ENCODE results near the gene SUGP2. TPM values are rescaled to one million over a fixed set of nuclear protein-coding genes. Genes with fewer than 3 reads are reported as not detected.

The SUGP2 gene
- polyA plus RNA-seq, 3 donors = 14.3 to 35.2 (median 31.7) TPM

DNA sequence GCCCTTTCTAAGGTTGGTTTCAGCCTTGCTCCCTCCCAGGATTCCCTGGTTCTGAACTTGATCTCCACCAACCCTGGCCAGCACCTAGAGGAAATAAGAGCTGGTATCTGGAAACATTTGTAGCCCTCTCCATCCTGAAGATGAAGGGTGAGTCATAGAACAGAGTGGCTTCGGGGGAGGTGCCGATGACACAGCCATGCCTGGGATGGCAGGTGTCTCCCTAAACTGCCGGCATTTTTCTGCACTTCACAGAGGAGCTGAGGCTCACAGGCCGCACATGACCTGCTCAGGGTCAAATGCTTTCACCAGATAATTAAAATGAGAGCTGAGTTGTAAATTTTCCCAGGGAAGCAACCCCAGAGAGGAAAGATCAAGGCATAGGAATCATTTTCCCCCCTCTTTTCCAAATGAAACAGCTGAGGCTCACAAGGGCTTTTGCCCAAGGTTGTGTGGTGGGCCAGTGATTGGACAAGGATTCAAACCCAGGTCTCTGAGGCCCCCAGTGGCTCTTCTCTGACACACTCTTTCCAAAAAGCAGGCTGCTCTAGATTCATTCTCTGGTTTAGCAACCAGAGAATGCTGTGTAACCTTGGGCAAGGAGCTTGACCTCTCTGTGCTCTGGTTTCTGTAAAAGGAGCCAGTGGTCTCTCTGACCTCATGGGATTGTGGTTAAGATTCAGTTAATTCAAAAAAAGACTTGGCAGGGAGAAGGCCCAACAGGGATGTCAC, 29.3 kb upstream of the SUGP2 start:
- 83 to 93% (median 87%) methylated on average over 4 of the region's 4 CpGs for WGBS, 3 donors
- no peak overlapping the region for H3K27ac ChIP-seq (ENCODE audit: low read depth, low read length)

DNA sequence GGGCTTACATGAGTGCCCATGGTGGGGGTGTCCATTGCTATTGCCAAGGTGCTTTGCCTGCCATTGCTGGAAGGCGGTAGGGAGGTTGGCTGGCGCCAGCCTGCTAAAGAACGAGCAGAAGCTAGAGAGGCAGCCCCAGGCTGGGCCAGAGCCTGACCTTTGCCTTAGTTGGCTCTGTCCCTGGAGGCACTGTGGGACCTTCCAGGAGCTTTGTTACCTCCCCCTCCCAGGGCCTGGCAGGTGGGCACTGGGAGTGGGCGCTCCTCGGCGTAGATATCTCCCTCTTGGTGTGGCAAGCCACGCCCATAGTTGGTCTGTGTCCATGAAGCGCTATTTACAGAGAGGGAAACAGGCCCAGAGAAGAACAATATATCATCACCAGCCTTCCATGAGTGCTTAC, 28.2 kb upstream of the SUGP2 start:
- 68 to 82% (median 81%) methylated on average over 8 of the region's 8 CpGs for WGBS, 3 donors
- H3K27ac ChIP-seq (ENCODE audit: low read depth, low read length) = no peak overlapping the region

DNA sequence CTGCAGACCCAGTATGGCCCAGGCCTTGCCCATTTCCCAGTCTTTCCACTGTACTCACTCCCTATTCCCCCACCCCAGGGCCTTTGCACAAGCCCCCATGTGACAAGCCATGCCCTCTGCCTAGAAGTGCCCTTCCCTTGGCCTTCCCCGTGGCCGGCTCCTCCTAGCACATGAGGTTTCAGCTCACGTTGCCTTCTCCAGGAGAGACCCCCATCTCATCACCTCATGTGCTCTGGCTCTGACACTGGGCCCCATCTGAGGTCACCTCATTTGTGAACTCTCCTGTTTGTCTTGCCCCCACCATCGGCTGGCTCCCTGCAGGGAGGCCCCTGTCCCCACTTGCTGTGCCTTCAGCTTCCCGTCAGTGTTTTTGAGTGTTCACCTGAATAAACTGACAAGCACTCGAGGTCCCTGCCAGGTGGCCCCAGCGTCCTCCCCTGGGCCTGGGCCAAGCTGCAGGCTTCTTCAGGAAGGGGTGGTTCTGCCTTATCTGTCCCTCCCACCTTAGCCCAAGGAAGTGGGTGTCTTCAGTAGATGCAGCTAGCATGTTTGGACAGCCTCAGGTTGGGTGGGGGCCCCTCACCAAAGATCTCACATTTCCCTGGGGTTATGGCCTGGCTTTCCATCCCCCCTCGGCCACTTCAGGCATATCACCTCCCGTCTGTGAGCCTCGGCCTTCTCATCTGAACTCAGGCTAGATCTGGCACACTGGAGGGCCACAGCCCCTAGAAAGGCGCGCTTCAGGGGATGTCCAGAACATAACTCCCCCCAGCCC, 26.7 kb upstream of the SUGP2 start:
- 80 to 87% (median 85%) methylated on average over 12 of the region's 12 CpGs for WGBS, 3 donors
- no peak overlapping the region for H3K27ac ChIP-seq (ENCODE audit: low read depth, low read length)

DNA sequence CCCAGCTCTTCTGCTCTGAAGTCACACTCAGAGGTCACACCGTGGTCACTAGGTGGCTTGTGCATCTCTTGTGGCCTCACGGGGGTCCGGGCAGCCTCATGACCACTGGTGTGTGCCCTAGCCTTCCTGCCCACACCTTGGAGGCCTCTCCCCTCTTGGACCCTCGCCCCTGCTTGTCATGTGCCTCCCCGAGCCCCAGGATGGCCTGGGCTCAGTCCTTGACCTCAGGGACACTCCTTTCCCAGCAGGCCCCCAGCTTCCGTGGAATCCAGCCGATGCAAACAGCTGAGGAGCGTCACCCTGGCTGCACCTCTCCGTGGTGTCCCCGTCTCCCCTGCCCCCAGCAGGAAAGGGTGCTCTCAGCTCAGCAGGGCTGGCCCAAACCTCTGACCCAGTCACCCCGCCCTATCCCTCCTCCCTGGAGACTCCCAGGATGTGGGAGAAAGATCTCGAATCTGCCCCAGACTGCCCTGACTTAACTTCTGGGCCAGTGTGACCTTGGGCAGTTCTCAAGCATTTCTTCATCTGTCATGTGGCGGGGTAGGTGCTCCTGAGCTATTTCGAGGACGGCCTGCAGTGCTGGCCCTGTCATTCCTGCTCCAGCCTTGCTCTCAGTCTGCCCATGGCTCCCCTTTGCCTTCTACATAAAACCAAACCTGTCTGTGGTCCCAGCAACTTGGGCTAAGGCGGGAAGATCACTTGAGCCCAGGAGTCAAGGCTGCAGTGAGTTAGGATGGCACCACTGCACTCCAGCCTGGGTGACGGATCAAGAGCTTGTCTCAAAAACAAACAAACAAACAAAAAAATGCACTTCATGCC, 25.9 kb upstream of the SUGP2 start:
- 77 to 81% (median 79%) methylated on average over 17 of the region's 17 CpGs for WGBS, 3 donors
- H3K27ac ChIP-seq (ENCODE audit: low read depth, low read length) = no peak overlapping the region

DNA sequence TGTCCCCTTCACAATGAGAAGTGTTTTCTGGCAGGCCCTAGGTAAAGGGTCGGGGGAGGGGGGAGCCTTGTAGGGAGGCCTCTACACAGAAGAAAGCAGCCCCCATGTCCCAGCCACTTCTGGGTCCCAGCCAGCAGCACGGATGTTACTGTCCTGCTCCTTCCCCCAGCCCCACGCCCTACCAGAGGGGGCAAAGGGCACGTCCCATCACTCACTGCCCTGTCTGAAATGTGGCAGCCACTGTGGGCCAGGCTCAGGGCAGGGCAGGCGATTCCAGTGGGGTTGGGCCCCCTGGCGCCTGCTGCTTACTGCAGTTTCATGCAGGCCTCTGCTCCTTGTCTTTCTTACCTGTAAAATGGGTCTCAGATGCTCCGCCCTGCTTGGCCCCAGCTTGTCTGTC, 24.4 kb upstream of the SUGP2 start:
- no peak overlapping the region for H3K27ac ChIP-seq (ENCODE audit: low read depth, low read length)
- WGBS, 3 donors = 77 to 90% (median 88%) methylated on average over 6 to 7 of the region's 7 CpGs

DNA sequence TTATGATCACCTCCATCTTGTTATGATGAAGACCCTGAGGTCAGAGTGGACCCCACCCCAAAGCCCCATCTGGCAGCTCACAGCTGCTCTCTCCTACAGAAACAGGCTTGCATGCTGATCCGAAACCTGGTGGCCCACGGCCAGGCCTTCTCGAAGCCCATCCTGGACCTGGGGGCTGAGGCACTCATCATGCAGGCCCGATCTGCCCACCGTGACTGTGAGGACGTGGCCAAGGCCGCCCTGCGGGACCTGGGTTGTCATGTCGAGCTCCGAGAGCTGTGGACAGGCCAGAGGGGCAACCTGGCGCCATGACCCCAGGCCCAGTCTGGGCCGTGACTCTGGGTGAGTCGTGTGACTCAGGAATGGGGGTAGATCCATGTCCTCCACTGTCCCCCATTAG, 24.0 kb upstream of the SUGP2 start:
- H3K27ac ChIP-seq (ENCODE audit: low read depth, low read length) = no peak overlapping the region
- WGBS, 3 donors = 89 to 93% (median 92%) methylated on average over 13 of the region's 13 CpGs

DNA sequence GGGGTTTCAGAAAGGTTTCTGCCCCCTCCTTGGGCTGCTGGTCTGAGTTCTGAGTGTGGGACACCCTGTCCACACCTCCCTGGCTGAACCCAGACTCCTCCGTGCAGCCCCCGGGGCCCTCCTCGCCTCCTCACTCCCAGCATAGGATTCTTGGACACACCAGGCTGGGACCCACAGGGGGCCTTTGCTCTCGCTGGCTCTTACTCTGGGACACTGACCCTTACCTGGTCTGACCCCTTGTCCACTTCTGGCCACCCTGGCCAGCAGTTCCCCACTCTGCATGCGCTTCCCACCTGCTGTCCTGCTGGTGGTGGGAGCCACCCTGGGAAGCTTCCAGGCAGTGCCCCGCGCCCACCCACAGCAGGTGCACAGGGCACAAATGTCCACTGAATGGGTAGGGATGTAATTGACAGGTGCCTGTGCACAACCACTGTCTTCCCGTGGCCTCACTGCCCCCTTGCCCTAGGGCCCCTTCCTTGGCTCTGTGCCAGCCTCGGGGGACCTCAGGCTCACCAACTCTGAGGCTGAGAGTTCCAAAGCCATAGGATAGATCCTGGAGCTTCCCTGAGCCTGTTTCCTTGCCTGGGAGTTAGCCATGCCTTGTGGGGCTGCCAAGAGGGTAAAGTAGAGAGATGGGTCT, 23.4 kb upstream of the SUGP2 start:
- no peak overlapping the region for H3K27ac ChIP-seq (ENCODE audit: low read depth, low read length)
- WGBS, 3 donors = 80 to 84% (median 80%) methylated on average over 9 of the region's 9 CpGs

DNA sequence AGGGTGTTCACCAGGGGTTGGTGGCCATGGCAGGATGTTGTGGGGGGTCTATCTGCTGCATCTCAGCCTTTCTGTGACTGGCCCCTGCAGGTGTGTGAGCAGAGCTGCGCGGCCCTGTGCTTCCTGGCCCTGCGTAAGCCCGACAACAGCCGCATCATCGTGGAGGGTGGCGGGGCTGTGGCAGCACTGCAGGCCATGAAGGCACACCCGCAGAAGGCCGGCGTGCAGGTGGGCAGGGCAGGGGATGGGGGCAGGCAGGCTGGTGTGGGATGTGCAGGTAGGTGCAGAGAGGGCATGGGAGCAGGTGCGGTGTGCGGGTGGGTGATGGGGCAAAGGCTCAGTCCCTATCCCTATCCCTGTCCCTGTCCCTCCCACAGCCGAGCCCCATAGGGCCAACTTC, 22.4 kb upstream of the SUGP2 start:
- no peak overlapping the region for H3K27ac ChIP-seq (ENCODE audit: low read depth, low read length)
- 95 to 97% (median 97%) methylated on average over 13 of the region's 13 CpGs for WGBS, 3 donors

DNA sequence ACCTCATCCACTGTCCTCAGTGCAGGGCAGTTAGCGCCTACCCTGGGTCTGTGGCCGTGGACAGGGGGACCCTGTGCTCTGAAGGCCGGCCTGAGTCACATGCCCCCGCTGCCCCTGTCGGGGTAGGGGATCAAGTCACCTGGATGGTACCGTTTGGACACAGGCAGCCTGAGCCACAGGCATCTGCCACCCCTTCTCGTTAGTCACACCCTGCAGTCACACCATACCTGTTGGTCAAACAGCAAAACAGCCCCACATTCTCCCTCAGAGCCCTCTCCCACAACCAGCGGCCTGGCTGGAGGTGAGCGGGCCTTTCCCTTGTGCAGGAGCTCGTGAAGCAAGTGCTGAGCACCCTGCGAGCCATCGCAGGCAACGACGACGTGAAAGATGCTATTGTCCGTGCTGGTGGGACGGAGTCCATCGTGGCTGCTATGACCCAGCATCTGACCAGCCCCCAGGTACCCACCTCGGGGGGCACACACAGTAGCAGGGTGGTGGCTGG, 21.7 kb upstream of the SUGP2 start:
- WGBS, 3 donors = 92 to 97% (median 95%) methylated on average over 19 of the region's 19 CpGs

DNA sequence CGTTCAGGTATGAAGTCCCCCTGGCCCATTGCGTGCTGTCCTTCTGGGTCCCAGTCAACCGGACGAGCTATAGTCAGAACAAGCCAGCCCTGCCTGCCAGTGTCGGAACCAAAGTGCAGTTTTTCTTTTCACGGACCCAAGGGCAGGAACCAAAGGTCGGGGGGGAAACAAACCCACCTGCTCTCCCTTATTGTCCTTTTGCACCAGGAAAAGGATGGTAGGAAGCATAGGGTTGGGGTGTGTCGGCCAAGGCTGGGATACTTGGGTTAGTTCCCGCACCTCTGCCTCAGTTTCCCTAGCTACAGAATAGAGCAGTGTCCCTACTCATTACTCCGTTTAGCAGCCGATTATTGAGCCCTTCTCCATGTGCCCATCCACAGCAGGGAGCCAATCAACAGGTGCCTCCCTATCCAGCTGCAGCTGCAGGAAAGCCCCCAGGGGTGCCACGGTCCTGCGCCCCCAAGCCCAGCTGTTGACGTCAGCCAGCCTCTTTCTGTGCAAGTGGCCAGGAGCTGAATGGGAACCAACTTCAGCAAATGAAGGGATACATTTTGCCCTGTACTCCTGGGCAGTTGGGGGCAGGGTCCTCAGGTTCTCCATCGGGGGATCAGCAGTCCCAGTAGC, 21.1 kb upstream of the SUGP2 start:
- WGBS, 3 donors = 91 to 97% (median 93%) methylated on average over 15 of the region's 15 CpGs
- H3K27ac ChIP-seq (ENCODE audit: low read depth, low read length) = no peak overlapping the region

More for the DNA sequence above, 21.7 kb upstream of the SUGP2 start:
- no peak overlapping the region for H3K27ac ChIP-seq (ENCODE audit: low read depth, low read length)

DNA sequence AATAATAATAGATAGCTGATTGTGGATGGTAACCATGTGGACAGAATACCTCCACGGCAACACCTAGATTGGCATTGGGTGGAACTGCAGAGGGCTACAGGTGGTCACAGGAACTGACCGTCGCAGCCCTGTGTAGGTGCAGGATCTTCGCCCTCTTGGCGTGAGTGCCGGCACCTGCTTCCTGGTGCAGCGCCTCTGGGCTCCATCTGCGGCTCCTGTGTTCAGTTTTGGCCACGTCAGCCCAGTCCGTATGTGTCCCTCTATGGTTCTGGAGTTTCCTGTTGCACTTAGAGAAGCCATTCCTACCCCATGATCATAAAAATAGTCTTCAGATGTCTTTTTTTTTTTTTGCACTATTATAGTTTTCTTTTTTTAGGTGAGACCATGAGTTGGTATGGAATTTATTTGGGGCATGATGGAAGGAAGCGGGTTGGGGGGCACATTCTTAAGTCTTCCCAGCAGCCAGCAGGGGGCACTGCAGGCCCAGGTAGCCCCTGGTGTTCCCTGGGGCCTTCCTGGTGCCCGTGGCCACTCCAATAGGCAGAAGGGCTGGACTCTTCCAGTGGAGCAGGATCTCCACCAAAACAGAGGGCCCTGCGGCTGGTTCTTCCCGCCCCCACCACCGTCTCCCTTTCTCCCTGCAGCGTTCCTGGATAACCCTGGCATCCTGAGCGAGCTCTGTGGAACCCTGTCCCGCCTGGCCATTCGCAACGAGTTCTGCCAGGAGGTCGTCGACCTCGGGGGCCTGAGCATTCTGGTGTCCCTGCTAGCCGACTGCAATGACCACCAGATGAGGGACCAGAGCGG, 20.4 kb upstream of the SUGP2 start:
- H3K27ac ChIP-seq (ENCODE audit: low read depth, low read length) = no peak overlapping the region
- WGBS, 3 donors = 87 to 92% (median 90%) methylated on average over 21 to 25 of the region's 25 CpGs

DNA sequence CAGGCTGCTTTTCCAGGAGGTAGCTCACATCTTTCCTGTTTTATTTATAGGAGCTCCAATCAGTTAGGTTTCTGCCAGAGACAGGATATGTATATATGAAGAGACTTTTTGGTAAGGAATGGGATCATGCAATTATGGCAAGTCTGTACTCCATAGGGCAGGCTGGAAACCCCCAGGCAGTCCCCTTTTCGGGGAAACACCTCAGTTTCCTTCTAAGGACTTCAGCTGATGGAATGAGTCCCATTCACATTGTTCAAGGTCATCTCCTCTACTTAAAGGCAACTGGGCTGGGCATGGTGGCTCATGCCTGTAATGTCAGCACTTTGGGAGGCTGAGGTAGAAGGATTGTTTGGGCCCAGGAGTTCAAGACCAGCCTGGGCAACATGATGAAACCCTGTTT, 19.6 kb upstream of the SUGP2 start:
- no peak overlapping the region for H3K27ac ChIP-seq (ENCODE audit: low read depth, low read length)
- 43 to 94% (median 87%) methylated on average over 1 of the region's 1 CpG for WGBS, 3 donors

DNA sequence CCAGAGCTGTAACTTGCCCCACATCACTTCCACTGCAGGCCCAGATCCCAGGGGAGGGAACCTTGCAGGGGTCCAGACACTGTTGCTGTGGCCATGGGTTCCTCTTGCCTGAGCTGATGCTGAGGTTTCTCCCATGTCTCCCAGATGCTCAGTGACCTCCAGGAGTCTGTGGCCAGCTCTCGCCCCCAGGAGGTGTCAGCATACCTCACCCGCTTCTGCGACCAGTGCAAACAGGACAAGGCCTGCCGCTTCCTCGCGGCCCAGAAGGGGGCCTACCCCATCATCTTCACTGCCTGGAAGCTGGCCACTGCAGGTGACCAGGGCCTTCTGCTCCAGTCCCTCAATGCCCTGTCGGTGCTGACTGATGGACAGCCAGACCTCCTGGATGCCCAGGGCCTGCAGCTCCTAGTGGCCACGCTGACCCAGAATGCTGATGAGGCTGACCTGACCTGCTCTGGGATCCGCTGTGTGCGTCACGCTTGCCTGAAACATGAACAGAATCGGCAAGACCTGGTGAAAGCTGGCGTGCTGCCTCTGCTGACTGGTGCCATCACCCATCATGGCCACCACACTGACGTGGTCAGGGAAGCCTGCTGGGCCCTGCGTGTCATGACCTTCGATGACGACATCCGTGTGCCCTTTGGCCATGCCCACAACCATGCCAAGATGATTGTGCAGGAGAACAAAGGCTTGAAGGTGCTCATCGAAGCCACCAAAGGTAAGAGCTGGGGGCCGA, 18.3 kb upstream of the SUGP2 start:
- 92 to 93% (median 92%) methylated on average over 20 of the region's 20 CpGs for WGBS, 3 donors
- no peak overlapping the region for H3K27ac ChIP-seq (ENCODE audit: low read depth, low read length)

DNA sequence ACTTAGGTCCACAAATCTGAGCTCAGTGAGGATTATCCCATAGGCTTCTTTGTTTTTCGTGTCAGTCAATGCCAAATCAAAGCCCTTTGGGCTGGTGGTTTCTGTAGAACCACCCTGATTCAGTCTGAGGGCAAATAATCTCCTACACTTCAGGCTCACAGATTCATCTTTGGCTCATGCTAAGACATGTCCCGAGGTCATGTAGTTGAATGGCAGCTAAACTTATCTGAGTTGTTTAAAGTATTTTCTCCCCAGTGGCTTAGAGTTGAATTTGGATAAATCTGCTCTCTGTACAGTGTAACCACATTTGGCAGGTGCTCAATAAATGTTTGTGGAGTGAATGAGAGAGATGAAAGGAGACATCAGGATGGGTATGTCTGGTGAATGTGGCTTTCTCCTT, 17.4 kb upstream of the SUGP2 start:
- H3K27ac ChIP-seq (ENCODE audit: low read depth, low read length) = no peak overlapping the region
- WGBS, 3 donors = 89 to 94% (median 91%) methylated on average over 2 of the region's 2 CpGs

DNA sequence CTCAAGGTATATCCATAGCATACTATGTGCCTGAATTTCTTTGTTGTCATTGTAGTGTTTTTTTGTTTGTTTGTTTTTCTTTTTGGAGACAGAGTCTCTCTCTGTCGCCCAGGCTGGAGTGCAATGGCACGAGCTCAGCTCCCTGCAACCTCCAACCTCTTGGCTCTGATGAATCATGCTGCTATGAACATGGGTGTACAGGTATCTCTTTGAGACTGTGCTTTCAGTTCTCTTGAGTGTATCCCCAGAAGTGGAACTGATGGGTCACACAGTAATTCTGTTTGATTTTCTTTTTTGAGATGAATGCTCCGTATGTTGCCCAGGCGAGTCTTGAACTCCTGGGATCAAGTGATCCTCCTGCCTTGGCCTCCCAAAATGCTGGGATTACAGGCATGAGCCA, 16.8 kb upstream of the SUGP2 start:
- H3K27ac ChIP-seq (ENCODE audit: low read depth, low read length) = no peak overlapping the region
- 91 to 97% (median 96%) methylated on average over 4 of the region's 4 CpGs for WGBS, 3 donors

DNA sequence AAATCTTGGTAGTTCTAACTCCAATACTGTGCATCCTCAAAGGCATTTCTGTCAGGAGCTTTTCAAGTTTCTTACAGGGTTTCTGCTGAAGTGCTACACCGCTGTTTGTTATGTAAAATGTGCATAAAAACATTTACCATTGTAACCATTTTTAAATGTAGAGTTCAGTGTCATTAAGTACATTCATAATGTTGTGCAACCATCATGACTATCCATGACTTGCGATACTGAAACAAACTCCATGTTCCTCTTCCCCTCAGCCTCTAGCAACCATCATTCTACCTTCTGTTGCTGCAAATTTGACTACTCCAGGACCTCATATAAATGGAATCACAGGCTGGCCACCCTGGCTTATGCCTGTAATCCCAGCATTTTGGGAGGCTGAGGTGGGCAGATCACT, 16.1 kb upstream of the SUGP2 start:
- no peak overlapping the region for H3K27ac ChIP-seq (ENCODE audit: low read depth, low read length)
- 78 to 98% (median 88%) methylated on average over 2 of the region's 2 CpGs for WGBS, 3 donors

DNA sequence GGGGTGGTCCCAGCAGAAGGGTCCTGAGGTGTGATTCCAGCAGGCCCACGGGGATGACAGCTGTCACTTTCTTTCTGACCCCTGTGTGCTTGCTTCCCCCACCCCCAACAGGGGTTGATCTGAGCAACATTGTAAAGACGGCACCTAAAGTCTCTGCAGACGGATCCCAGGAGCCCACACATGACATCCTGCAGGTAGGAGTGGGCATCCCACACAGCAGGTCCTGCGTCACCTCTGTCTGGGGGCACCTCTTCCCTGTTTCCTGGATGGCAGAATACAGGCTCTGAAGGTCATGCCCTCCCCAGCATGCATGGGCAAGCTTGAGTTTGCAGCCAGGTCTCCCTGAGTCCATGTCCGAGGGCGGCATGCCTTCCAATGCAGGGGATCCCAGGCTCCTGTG, 10.6 kb upstream of the SUGP2 start:
- WGBS, 3 donors = 94 to 98% (median 95%) methylated on average over 6 of the region's 6 CpGs
- H3K27ac ChIP-seq (ENCODE audit: low read depth, low read length) = no peak overlapping the region

Data from adipose tissue (tissue), 3 donors.